SK-N-DZ (cell line): ENCODE data around the gene TWF2. TPM values are rescaled to one million over a fixed set of nuclear protein-coding genes. Genes with fewer than 3 reads are reported as not detected.
"Not testable (repeated sequence)": the region's sequence is repeated elsewhere in the genome, so short reads cannot be mapped to it uniquely, and the experiment has no call there.

Experiments used
- DNase-seq: peaks from one replicate; pipeline ENCODE4 v3.0.0-alpha.2; 2015; ENCODE audit warnings: low spot score
- polyA plus RNA-seq, 2 experiments: library from polyadenylated mRNA; depleted of rRNA; stranded (reverse); fragments of >200 nt; gene quantifications; 2 replicates each; pipeline ENCODE4 v1.2.3, GENCODE V29; 2014

Gene TWF2
- polyA plus RNA-seq (2014; cell fraction: cytosol; rRNA removed), result 60.0 and 63.4 TPM in 2 replicates
- polyA plus RNA-seq (2014; cell fraction: nucleus; rRNA removed), result 36.8 and 37.7 TPM in 2 replicates

- DNase-seq, result peak; percentile 75
Observed at GRCh38 chr3:52238761-52239701, at the start of gene TWF2. Gene TWF2, minus strand, starts transcription at chr3:52239158. Its CDS starts 142 bp downstream, at chr3:52239016.

- no peak for DNase-seq
Observed at GRCh38 chr3:52288674-52289073, 49.7 kb upstream of the TWF2 start.

DNA sequence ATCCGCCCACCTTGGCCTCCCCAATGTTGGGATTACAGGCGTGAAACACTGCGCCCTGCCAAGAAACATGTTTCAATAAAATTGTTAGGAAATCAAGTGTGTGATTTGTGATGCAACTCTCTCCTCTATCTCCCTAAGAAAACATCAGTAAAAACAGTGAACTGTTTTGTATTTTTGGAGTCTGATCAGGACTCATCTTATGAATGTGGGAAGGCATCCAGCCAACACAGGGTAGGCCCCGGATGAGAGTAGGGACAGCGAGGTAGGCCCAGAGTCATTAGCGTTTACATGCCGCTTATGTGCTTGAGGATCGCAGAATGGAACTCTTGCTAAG lies 47.8 kb upstream of the TWF2 start:
- no peak for DNase-seq

- not testable (repeated sequence) for DNase-seq
Observed at GRCh38 chr3:52284051-52284450, 45.1 kb upstream of the TWF2 start.

DNA sequence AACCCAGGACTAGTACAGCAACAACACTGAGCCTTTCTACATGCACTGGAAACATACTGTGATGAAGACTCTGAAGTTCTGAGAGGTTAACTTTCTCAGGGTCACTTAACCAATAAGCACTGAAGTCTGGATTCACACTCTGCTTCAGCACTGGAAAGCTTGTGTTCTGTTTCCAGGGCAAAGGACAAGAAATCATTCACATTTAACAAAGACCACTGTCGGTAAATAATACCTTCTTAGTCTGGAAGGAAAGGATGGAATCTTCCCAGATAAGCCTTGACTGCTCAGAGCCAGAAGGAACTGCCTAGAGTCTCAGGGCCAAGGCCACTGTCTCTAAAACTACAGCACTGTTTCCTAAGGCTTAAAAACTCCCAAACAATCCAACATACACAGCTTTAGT lies 44.3 kb upstream of the TWF2 start:
- no peak for DNase-seq

DNA sequence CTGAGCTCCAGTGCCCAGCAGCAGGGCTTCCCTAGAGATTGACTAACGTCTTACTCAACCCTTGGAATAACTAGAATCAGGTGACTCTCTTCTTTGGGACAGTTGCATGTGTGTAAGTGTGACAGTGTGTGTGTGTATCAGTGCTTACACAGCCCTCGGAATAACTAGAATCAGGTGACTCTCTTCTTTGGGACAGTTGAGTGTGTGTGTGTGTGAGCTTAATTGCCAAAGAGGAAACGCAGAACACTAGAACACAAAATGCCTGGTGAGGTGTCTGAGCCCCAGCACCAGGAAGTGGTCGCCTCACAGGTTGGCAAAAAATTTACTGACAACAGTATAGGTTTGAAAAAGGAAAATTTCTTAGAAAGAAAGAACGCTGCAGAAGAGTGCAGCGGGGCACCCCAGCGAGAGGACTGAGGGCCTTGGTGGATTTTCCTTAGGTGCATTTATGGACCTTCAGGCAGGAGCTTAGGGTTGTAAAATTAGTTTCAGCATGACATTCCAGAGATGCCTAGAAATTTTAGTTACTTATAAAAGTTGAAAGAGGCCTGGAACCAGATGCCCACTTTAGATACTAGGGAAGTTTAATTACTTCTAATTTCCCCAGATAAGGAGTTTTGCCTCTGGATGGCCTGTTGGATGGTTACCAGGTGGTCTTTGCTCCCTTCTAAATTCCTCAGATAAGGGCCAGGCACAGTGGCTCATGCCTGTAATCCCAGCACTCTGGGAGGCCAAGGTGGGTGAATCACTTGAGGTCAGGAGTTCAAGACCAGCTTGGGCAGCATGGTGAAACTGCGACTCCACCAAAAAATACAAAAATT lies 43.2 kb upstream of the TWF2 start:
- no peak for DNase-seq

- peak; percentile 62 for DNase-seq
Observed at GRCh38 chr3:52280050-52280461, 41.1 kb upstream of the TWF2 start.

DNA sequence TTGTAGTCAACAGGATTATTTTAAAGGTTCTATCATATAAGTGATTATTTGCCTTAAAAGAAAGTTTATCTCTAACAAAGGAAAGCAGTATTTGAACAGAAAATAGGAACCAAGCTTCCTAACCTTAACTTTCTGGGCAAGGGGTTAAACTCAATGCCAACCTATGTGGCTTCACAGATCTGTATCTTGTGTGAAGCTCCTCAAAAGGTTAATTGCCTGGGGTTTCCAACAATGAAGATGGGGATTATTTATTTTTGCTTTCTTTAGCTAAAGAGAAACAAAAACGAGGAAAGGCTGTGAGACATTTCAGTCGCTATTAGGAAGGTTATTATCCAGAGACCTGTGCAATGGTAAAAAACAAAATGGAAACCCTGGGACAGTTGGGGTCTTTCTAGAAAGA lies 40.6 kb upstream of the TWF2 start:
- DNase-seq, result no peak

GRCh38 chr3:52278510-52279069 lies 39.6 kb upstream of the TWF2 start, which contains the start of gene WDR82:
Gene WDR82, minus strand, starts transcription at chr3:52278649. Its CDS starts 288 bp downstream, at chr3:52278361.
- peak; percentile 88 for DNase-seq

- DNase-seq, result no peak
Observed at GRCh38 chr3:52277972-52278509, 39.1 kb upstream of the TWF2 start.

DNA sequence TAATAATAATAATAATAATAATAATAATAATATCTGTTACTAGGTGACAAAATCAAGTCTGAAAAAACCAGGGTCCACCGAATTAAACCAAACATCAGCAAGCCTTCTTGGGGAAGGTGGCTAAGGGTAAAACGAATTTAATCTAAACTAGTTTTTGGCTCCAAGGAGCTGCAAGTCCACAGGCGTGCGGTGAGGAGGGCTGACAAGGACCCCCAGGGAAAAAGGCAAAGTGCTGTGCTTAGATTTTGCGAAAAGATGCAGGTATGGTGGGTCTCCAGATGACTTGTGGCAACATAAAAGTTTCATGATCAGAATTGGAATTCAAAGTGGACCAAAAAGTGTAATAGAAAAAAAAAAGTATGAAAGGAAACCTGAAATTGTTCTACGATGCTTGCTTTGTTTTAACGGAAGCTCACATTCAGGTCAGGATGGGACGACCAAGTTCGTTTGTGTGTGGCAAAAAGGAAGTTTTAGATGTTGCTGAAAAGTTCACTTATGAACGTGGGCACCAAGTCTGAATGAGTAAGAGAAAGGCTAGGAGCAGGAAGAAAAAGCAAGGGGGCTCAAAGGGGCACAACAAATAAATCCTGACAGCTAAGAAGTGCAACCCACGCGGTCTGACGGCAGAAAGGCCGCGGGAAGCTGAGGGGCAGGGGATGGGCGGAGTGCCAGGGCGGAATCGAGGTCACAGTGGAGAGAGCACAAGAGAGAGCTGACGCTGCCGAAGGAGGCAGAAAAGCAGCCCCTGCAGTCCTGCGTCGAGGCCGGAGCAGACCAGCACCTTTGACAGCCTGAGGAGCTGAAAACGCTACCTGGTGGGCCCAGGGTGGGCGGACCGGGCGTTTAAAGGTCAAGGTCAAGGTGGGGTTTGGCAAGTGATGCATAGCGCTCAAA lies 38.4 kb upstream of the TWF2 start:
- peak; percentile 49 for DNase-seq

- DNase-seq, result not testable (repeated sequence)
Observed at GRCh38 chr3:52274781-52275180, 35.8 kb upstream of the TWF2 start.

DNA sequence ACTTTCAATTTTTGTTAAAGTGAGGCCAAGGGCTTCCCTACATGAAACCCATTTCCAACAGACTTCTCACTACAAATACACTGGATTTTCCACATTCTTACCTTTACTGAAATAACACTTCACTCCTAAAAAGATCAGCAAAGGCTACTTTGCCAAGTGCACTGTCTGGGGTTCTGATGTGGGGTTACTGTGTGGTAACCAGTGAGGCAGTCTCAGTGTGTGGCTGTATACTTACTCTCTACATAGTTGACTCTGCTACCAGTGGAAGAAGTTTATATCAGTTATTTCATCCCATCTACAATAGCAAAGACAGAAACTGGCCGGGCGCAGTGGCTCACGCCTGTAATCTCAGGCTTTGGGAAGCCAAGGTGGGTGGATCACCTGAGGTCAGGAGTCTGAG lies 33.9 kb upstream of the TWF2 start:
- no peak for DNase-seq

DNA sequence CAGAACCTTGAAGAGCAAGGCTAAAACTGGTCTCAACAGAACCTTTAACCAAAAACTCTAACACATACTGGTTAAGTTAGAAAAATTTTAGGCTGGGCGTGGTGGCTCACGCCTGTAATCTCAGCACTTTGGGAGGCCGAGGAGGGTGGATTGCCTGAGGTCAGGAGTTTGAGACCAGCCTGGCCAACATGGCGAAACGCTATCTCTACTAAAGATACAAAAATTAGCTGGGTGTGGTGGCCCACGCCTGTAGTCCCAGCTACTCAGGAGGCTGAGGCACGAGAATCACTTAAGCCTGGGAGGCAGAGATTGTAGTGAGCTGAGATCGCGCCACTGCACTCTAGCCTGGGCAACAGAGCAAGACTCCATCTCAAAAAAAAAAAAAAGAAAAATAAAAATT lies 33.2 kb upstream of the TWF2 start:
- DNase-seq, result not testable (repeated sequence)

- DNase-seq, result no peak
Observed at GRCh38 chr3:52270252-52270754, 31.3 kb upstream of the TWF2 start.

GRCh38 chr3:52269776-52270175 lies 30.8 kb upstream of the TWF2 start:
- no peak for DNase-seq

DNA sequence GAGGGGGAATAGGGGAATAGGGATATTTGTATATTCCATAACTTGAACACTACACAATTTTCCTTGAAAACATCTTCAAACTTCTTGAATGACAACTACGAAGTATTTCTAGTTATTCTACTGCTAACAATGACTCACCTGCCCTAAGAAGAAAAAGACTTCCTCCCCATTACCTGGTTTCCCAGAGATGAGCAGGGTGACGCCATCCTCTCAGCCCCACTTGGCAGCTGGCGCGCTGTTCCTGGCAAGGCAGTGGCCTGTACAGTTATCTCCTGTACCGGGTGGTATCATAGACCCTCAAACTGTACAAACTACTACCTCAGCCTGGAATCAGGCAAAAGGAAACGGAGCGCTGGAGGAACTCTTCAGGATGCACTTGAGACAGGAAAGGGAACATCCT lies 29.1 kb upstream of the TWF2 start:
- DNase-seq, result no peak

- DNase-seq, result no peak
Observed at GRCh38 chr3:52265387-52265786, 26.4 kb upstream of the TWF2 start.

- no peak for DNase-seq
Observed at GRCh38 chr3:52262447-52262846, 23.5 kb upstream of the TWF2 start.

GRCh38 chr3:52259448-52259847 lies 20.5 kb upstream of the TWF2 start:
- DNase-seq, result no peak
